ENCODE measurements around the gene CCNY. TPM values are rescaled to one million over a fixed set of nuclear protein-coding genes. Genes with fewer than 3 reads are reported as not detected.

The CCNY gene
- total RNA-seq, 4 donors from 2014 or later: 23.9 to 68.1 (median 39.5) TPM

GRCh38 chr10:35420044-35420443 is 83.7 kb downstream of the CCNY start:
- Histone ChIP-seq H3K27ac (peak overlapping the region; percentile 33 to 82 (median 74)), H3K9me3 (no peaks in the 10 kb centered on the region), H3K27me3 (no peaks in the 10 kb centered on the region), H3K4me3 (no peak overlapping the region), H3K36me3 (no peaks in the 10 kb centered on the region), H3K4me1 (peaks cover 61 to 77% of the 10 kb centered on the region in 2 donors)
- in situ Hi-C loops (cut with MboI; ENCODE audit: low sequenced_read_pairs in 4 of 4): no loop called here
- DNase-seq (no peak), ATAC-seq (no peak)
- TF ChIP-seq POLR2A (IDR thresholded peaks at IDR 0.05): no peak
- TF ChIP-seq, protein P1, sequence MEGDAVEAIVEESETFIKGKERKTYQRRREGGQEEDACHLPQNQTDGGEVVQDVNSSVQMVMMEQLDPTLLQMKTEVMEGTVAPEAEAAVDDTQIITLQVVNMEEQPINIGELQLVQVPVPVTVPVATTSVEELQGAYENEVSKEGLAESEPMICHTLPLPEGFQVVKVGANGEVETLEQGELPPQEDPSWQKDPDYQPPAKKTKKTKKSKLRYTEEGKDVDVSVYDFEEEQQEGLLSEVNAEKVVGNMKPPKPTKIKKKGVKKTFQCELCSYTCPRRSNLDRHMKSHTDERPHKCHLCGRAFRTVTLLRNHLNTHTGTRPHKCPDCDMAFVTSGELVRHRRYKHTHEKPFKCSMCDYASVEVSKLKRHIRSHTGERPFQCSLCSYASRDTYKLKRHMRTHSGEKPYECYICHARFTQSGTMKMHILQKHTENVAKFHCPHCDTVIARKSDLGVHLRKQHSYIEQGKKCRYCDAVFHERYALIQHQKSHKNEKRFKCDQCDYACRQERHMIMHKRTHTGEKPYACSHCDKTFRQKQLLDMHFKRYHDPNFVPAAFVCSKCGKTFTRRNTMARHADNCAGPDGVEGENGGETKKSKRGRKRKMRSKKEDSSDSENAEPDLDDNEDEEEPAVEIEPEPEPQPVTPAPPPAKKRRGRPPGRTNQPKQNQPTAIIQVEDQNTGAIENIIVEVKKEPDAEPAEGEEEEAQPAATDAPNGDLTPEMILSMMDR (IDR thresholded peaks at IDR 0.05 in 4 of 5, conservative IDR thresholded peaks at IDR 0.05 in 1 of 5): no peak
- intact Hi-C loops (cut with DNase I; ENCODE audit: low total_unique reads): loop anchor here (5.0 kb wide), 1 partner anchor 88 kb away; no protein-coding TSS in a partner anchor

GRCh38 chr10:35420827-35421552 is 84.7 kb downstream of the CCNY start:
- Histone ChIP-seq H3K27ac (peak overlapping the region; percentile 69 to 82 (median 79)), H3K27me3 (no peaks in the 10 kb centered on the region), H3K4me1 (peaks cover 62 to 79% of the 10 kb centered on the region in 2 donors), H3K9me3 (no peaks in the 10 kb centered on the region), H3K36me3 (no peaks in the 10 kb centered on the region), H3K4me3 (peak overlapping the region in 3 of 4 donors; percentile 0 to 26 (median 14))
- peak in 1 of 2 donors; percentile 15 for TF ChIP-seq POLR2A (IDR thresholded peaks at IDR 0.05)
- TF ChIP-seq, protein P1 (IDR thresholded peaks at IDR 0.05 in 4 of 5, conservative IDR thresholded peaks at IDR 0.05 in 1 of 5): no peak
- in situ Hi-C loops (cut with MboI; ENCODE audit: low sequenced_read_pairs in 4 of 4) (no loop called here), intact Hi-C loops (cut with DNase I; ENCODE audit: low total_unique reads) (loop anchor here (5.0 kb wide), 1 partner anchor 89 kb away; no protein-coding TSS in a partner anchor)
- ATAC-seq (peak; percentile 22 to 31), DNase-seq (no peak)

DNA sequence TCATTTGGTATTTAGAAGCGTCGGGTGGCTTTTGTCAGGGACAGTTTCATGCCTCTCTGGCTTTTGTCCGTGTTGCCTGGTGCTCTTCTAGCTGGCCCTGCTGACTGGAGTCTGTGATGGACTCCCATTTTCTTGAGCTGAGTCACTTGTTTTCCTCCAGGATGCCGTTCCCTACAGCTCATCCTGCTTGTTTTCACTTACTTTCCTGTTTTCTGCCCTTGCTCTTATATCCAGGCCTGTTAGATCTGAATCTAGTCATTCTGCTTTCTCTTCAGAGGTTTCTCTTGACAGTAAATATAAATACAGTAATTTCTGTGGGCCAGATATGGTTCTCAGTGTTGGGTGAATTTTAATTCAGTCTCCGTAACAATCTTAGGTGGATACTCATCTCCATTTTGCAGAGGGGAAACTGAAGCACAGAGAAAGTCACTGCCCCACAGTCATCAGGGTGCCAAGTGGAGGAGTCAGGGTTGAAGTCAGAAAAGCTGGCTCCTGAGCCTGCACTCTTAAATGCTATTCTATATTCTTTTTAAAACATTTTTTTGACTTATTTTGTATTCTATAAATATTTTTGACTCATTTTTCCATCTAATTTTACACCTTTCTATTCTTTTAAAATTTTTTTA is 85.4 kb downstream of the CCNY start:
- peak; percentile 50 to 53 for DNase-seq
- peak; percentile 89 to 91 for ATAC-seq
- peak overlapping the region; percentile 0 to 26 (median 16) for H3K4me3 ChIP-seq
- no peaks in the 10 kb centered on the region for H3K9me3 ChIP-seq
- in situ Hi-C loops (cut with MboI; ENCODE audit: low sequenced_read_pairs in 4 of 4): no loop called here
- H3K27me3 ChIP-seq: no peaks in the 10 kb centered on the region
- TF ChIP-seq, protein P1 (IDR thresholded peaks at IDR 0.05 in 4 of 5, conservative IDR thresholded peaks at IDR 0.05 in 1 of 5): no peak
- peak in 1 of 2 donors; percentile 1 for TF ChIP-seq POLR2A (IDR thresholded peaks at IDR 0.05)
- H3K27ac ChIP-seq: peak overlapping the region; percentile 69 to 82 (median 79)
- peaks cover 64 to 84% of the 10 kb centered on the region in 2 donors for H3K4me1 ChIP-seq
- intact Hi-C loops (cut with DNase I; ENCODE audit: low total_unique reads): loop anchor here (5.0 kb wide), 1 partner anchor 89 kb away; no protein-coding TSS in a partner anchor
- H3K36me3 ChIP-seq: no peaks in the 10 kb centered on the region

DNA sequence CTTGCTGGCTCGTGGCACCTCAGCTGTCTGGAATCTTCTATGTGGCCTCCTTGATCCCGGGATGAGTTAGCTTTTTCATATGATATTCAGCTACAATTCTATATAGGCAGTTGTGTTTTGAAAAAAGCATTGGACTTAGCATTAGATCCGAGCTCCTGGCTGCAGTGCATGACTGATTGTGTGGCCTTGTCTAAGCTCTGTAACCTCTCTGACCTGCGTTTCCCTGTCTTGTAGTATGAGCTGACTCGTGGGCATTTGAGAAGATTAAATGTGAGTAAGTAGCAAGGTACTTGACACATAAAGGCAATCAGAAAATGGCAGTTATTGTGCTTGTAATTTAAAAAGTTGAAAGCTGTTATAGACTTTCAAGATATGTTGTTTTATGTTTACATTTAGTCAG is 85.9 kb downstream of the CCNY start:
- H3K4me3 ChIP-seq: peak overlapping the region in 2 of 4 donors; percentile 0 to 26
- H3K9me3 ChIP-seq: no peaks in the 10 kb centered on the region
- in situ Hi-C loops (cut with MboI; ENCODE audit: low sequenced_read_pairs in 4 of 4): no loop called here
- H3K4me1 ChIP-seq: peaks cover 70 to 82% of the 10 kb centered on the region in 2 donors
- H3K27ac ChIP-seq: peak overlapping the region; percentile 69 to 82 (median 79)
- TF ChIP-seq, protein P1 (IDR thresholded peaks at IDR 0.05 in 4 of 5, conservative IDR thresholded peaks at IDR 0.05 in 1 of 5): no peak
- TF ChIP-seq POLR2A (IDR thresholded peaks at IDR 0.05): no peak
- intact Hi-C loops (cut with DNase I; ENCODE audit: low total_unique reads): loop anchor here (5.0 kb wide), 1 partner anchor 90 kb away; no protein-coding TSS in a partner anchor
- no peaks in the 10 kb centered on the region for H3K36me3 ChIP-seq
- no peaks in the 10 kb centered on the region for H3K27me3 ChIP-seq
- DNase-seq (no peak), ATAC-seq (peak; percentile 43 to 50)
